Epithelial cell of proximal tubule (primary cell): ENCODE data around the gene SLC35G1. TPM values are rescaled to one million over a fixed set of nuclear protein-coding genes. Genes with fewer than 3 reads are reported as not detected.

Source experiments
- DNase-seq: peaks from one replicate; pipeline ENCODE4 v3.0.0-alpha.2; 2011; ENCODE audit warnings: low read depth
- H3K4me3 ChIP-seq: 2 replicates; pipeline ENCODE4 v1.5.1; 2011; ENCODE audit warnings: low read depth, mild to moderate bottlenecking, low read length
- total RNA-seq: library from RNA; depleted of rRNA; stranded (reverse); fragments of >200 nt; gene quantifications from 2 replicates; pipeline ENCODE4 v1.2.3, GENCODE V29; 2015
- TF ChIP-seq, protein P1 (sequence below): conservative IDR thresholded peaks from 2 replicates; pipeline ENCODE4 v1.5.1; 2012; ENCODE audit warnings: low read depth, mild to moderate bottlenecking, low read length

Gene SLC35G1
- total RNA-seq, 1 donor from 2014 or later: 4.7 TPM

DNA sequence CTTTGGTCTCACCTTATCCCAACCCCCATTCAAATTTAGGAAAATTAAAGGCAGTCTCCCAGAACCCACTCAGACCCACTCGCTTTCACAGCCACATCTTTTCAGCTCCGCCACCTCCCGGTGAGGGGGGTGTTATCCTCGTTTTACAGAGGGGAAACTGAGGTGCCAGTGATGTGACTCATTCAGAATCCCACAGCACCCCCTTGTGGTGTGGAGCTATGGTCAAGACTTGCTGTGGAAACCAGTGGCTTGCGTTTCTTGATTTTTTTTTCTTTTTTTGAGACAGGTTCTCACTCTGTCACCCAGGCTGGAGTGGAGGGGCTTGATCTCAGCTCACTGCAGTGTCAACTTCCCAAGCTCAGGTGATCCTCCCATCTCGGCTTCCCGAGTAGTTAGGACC is 27.6 kb downstream of the SLC35G1 start:
- no peak overlapping the region for H3K4me3 ChIP-seq
- DNase-seq: no peak
- TF ChIP-seq, protein P1, sequence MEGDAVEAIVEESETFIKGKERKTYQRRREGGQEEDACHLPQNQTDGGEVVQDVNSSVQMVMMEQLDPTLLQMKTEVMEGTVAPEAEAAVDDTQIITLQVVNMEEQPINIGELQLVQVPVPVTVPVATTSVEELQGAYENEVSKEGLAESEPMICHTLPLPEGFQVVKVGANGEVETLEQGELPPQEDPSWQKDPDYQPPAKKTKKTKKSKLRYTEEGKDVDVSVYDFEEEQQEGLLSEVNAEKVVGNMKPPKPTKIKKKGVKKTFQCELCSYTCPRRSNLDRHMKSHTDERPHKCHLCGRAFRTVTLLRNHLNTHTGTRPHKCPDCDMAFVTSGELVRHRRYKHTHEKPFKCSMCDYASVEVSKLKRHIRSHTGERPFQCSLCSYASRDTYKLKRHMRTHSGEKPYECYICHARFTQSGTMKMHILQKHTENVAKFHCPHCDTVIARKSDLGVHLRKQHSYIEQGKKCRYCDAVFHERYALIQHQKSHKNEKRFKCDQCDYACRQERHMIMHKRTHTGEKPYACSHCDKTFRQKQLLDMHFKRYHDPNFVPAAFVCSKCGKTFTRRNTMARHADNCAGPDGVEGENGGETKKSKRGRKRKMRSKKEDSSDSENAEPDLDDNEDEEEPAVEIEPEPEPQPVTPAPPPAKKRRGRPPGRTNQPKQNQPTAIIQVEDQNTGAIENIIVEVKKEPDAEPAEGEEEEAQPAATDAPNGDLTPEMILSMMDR: peak; percentile 53

DNA sequence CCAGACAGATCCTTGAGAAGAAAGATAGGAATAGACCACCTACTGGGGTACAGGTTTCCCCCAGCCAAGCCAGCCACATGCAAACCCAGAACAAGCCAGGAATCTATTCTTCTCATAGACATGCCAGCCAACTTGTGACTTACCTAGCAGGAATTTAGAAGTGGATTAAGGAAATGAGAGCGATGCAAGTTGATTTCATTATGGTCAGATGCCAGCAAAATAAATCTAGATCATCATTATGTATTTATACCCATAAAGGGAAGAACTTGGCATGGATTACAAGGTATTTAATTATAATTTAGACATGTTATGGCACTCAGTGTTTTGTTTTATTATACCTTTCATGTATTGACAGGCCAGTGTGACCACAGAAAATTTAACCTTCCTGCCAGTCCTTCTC is 32.8 kb downstream of the SLC35G1 start:
- TF ChIP-seq, protein P1: no peak
- no peak overlapping the region for H3K4me3 ChIP-seq
- no peak for DNase-seq

DNA sequence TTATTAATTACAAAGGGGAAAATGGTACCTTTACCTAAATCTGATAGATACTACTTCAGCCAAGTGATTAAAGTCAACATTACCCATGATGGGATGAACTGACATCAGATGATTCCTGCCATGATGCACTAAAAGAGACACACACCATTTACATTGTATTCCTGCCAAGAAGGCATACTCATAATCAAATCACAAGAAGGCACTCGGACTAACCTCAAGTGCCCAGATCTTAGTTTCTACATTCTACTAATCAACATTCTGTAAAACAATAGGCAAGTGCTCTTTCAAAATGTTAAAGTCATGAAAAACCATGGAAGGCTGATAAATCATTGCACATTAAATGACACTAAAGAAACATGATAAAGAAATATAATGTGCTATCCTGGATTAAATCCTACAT is 44.4 kb downstream of the SLC35G1 start:
- TF ChIP-seq, protein P1: no peak
- no peak for DNase-seq
- H3K4me3 ChIP-seq: no peak overlapping the region

DNA sequence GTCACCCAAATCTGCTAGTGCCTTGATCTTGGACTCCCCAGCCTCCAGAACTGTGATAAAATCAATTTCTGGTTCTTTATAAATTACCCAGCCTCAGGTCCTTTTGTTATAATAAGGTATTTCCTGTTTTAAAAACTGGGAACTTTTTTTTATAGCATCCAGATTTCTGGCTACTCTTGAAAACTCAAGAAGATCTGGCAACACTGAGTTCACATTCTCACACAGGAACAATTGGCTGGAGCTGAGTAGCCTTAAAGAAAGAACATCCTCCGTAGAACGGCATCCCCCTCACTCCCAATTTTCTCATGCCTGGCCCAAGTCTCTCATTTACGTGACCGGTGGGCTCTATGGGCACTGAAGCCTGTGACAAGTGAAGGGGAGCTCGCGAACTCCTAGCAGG is 47.1 kb downstream of the SLC35G1 start:
- TF ChIP-seq, protein P1: no peak
- DNase-seq: no peak
- no peak overlapping the region for H3K4me3 ChIP-seq

DNA sequence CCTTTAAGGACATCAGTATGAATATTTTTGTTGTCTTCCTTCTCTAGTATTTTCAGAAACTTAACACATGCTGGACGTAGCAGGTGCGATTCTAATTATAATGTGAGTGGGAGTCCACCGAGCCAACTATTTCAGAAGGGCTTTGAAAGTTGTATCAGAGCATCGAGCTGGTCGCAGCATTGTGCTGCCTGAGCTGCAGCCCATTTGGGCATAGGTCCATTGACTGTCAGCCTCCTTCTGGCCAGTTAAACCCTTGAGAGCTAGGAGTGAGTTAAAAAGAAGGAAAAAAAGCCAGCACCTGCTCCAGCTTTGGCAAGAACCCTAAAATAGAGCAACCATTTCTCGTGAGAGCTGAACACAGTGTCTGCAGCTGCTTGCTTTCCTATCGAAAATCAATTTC is 47.8 kb downstream of the SLC35G1 start:
- no peak for DNase-seq
- H3K4me3 ChIP-seq: no peak overlapping the region
- TF ChIP-seq, protein P1: no peak

DNA sequence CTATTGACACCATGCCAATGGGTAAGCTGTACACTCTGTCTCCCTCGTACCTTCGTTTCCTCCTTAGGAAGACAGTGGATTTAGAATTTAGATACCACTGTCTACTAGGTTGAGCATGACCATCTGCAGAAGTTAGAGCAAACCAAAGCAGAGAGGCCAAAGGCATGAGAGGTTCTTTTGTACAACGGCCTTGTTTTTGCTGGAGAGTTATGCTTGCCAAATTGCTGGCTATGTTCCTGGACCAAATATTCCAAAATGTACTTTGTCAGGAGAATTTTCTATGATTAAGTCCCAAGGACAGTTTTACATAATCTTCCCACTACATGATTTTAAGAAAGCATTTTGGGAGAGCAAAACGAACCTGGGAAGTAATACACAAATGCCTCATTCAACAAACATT is 52.0 kb downstream of the SLC35G1 start:
- no peak overlapping the region for H3K4me3 ChIP-seq
- TF ChIP-seq, protein P1: no peak
- DNase-seq: no peak

DNA sequence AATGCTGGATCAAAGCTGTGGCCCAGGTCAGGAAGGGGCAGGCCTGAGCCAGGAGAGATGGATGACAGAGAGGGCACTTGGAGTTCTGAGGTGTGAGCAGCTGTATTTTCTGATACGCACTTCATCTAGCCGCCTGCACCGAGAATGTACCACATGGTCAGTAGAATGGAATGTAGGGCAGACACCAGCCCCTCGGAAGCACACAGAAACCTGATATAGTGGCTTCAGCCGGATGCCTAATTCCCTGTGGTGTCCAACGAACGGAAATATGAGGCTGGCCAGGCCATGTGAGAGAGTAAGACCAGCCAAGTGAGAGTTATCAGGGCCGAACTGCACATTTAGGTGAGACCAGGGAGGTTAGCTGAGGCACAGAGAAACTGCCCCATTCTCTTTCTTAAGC is 53.3 kb downstream of the SLC35G1 start:
- no peak overlapping the region for H3K4me3 ChIP-seq
- DNase-seq: no peak
- TF ChIP-seq, protein P1: no peak
